GM18870 (cell line): ENCODE results near the gene ADSL.

ENCODE experiments used
- ATAC-seq: cut with Tn5 transposase; IDR thresholded peaks from one replicate; pipeline ENCODE4 v1.9.1; 2021; ENCODE audit warnings: moderate library complexity; ENCODE audit not compliant: unreplicated experiment

The ADSL gene

DNA sequence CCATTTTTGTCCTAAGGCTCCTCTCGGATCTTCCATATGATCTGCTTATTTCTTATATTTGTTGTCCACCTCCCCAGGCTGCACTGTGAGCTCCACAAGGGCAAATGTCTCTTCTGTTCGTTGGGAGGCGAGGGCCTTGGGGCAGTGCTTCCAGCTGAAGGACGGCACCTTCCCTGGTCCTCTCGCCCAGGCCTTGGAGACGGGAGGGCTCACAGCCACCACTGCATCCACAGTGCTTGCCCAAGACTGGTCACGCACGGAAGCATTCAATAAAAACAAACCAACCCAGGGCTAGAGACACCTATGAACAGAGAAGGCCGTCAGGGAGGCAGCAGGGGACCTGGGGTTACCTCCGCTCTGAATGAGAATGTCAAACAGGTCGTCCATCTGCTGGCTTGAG is 70.3 kb downstream of the ADSL start:
- ATAC-seq = no peak

DNA sequence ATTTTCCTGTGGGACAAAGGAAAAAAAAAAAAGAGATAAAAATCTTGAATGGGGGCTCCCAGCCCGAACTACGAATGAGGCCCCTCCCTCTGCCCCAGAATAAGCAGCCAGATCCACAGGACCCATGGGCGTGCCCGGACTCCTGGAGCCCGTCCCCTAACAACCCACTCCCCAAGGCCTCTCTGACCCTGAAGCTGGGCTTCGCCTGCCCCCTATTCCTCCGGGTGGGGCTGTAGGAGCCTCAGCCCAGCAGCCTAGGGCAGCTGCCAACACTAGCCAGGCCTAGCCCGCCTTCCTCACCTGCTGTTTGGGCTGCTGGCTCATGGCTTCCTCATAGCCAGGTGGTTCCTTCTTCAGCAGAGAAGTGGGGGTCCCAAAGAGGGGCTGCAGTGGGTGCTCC is 70.7 kb downstream of the ADSL start:
- no peak for ATAC-seq

GRCh38 chr22:40417881-40418280 is 71.6 kb downstream of the ADSL start:
- no peak for ATAC-seq

DNA sequence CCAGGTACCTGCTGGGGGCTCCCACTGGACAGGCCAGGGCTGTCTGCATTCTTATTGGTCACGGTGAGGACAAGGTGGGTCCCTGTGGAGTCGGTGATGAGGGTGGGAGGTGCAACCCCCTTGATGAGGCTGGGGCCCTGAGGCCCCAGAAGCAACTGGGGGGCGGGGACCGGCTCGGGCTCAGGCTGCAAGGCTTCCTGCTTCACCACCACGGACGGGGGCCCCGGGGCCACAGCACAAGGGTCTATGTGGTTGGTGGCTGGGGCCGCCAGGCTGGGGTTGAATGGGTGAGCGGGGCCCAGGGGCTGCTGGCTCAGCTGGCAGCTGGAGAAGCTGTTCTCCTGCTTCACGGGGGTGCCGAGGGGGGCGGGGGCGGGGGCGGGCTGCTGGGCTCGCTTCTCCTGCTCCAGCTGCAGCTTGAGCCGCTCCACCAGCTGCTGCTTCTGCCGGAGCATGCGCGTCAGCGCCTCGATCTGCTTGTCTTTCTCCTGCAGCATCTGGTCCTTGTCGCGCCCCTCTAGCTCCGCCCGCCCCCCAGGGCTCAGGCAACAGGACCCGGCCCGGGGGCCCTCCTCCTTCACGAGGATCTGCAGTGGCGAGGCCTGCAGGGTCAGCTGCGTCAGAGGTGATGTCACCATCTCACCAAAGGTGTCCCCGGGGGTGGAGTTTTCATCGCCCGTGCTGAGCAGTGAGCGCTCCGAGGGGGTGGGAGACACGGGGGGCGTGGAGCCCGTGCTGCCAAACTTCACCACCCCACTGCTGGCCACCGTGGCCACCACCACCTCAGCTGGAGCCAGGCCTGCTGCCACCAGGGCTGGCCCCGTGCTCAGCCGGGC is 72.3 kb downstream of the ADSL start:
- ATAC-seq = no peak

DNA sequence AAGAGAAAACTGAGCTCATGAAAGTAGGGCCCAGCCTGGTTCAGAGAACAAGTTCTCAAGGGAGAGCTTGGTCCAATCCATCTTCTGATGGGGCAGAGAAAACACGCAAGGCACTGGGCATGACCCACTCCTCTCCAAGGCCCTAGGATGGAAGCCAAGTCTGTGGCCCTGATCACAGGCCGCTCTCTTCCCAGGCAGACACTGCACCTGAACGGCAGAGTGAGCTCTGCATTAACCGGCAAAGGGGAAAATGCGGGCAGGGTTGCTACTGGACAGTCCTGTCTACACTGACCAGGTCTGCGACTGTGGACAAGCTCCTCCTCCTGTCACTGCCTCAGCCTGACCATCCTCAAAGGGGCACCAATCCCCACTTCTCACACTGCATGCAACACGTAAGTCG is 73.4 kb downstream of the ADSL start:
- ATAC-seq = no peak

DNA sequence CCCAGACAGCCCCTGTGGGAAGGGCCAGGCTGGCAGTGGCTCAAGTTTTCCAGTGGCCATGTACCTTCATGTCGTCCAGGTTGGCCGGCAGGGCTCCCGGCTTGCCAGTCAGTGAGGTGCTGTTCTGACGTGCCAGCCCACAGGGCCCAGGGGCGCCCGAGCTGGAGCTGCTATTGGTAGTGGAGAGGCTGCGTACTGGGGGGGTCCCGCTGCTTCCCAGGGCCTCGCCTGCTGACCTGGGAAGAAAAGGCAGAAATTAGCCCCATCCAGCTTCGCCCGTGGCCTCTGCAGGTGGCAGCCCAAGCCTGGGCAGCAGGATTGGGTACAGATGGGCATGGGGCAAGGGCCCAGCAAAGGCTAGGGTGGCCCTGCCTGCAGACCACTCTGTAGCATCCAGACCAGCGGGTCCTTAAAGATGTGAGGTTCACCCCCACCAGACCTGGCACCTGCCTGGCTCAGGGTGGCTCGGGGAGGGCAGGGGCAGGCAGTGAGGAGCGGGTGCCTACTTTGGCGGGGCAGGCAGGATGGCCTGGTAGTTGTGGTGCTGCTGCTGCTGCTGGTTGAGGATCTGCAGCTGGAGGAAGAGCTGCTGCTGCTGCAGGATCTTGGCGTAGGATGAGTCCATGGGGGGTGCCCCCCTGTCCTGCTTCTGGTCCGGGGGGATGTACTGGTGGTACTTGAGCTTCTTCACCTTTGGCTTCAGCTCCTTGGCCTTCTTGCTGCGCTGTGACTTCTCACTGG is 74.2 kb downstream of the ADSL start:
- ATAC-seq = no peak

- no peak for ATAC-seq
Observed at GRCh38 chr22:40421082-40421350, 74.7 kb downstream of the ADSL start.

GRCh38 chr22:40421941-40422340 is 75.6 kb downstream of the ADSL start:
- ATAC-seq = no peak

DNA sequence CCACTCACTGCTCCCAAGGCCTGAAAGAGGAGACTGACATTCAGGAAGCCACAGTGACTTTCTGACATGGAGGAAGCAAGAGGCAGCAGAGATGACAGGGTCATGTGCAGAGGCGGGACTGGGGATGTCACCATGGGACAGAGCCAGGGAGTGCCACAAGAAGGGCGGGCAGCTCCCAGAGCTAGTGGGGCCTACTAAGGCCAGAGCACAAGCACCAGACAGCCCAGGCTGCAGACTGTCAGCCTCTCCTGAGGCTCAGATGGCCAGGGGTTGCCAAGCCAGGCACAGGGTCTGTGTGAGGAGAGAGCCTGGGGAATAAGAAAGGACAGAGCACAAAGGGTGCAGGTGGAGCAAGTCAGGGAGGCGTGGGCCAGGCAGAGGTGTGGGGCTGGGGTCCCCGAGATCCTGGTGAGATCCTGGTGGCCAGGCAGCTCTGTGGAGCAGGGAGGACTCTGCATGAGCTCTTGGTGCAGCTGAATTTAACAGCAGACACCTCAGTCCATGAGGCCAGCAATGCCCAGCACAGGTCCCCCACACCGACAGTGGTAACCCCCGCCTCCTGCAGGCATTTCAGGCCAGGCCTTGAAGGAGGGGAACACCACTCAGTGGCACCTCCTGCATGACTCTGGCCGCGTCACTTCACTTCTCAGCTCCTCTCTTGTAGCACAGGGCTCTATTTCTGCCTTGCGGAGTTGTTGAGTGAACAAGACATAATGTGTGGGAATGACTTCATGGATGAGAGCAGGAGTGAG is 76.4 kb downstream of the ADSL start:
- no peak for ATAC-seq

- no peak for ATAC-seq
Observed at GRCh38 chr22:40423310-40423688, 77.0 kb downstream of the ADSL start.

DNA sequence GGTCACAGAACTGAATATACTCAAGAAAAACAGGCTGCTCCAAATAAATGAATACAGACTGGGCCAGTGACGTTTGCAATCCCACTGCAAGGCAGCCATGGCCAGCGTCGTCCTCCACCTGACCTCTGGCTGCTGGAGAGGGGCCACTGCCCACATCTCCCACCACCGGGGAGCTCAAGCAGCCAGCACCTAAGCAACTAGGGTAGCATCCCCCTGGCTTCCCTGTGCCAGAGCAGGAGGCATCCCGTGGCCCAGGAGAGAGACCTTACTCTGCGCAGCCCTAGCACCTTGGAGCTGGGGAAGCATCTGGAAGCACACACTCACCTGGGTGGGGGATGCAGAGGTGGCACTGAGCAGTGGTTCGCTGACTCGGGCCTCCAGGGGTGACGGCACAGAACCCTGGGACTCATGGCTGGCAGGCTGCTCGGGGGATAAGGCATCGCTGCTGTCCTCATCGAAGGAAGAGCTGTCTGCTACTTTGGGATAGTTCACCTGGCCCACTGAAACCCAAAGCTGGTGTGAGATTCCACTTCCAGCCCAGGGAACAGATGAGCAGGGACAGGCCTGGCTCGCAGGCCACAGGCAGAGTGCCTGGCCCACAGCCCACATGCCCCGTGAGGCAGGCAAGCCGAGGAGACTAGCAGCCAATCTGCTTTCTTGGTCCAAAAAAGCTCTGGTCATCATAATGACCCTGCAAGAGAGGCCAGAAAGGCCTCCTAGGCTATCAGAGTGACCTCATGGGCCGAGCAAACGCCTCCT is 77.8 kb downstream of the ADSL start:
- no peak for ATAC-seq

GRCh38 chr22:40425082-40425481 is 78.8 kb downstream of the ADSL start:
- ATAC-seq = no peak

DNA sequence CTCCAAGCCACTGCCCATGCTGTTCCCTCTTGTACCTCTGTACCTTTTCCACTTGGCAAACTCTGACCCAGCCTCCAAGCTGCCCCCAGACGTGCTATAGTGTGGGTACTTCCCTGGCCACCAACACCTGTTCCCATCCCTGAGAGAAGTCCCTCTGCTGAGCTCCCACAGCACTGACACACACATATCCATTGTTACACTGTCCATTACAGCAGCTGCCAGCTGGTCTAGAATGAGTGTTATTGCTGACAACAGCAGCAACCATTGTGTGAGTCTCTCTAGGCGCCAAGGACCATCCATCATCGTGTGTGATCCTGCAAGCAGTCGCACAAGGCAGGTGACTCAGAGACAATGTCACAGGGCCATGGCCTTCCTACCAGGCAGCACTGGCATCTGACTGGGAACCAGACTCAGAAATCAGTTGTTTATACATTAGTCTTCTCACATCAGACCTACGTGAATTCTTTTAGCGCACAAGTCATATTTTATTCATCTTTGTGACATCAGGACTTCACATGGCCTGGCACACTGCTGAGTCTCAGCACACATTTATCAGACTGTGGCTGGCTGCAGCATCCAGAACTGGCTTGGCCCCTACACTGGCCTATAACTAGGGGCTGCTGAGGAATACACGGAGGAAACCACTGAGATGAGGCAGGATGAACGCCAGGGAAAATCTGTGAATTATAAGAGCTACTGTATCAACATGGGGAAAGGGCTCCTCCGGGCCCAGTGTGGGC is 80.5 kb downstream of the ADSL start:
- ATAC-seq = no peak

DNA sequence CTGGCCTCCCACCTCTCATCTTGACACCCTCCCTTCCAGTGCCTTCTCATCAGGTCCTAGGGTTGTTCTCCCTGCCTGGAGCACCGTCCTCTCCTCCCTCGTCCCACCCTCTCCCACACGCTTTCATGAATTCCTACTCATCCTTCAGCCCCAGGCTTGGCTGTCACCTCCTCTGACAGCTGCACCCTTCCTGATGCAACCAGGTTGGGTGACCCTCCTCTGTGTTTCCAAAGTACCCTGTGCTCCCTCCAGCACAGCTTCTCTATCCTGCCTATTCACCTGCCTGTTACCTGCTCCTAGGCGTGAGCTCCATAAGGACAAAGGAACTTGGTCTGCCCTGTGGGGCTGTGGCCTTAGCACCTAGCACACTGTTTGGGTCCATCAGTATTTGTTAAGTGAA is 82.5 kb downstream of the ADSL start:
- no peak for ATAC-seq

- no peak for ATAC-seq
Observed at GRCh38 chr22:40429481-40429880, 83.2 kb downstream of the ADSL start.

GRCh38 chr22:40430991-40431390 is 84.7 kb downstream of the ADSL start:
- no peak for ATAC-seq

DNA sequence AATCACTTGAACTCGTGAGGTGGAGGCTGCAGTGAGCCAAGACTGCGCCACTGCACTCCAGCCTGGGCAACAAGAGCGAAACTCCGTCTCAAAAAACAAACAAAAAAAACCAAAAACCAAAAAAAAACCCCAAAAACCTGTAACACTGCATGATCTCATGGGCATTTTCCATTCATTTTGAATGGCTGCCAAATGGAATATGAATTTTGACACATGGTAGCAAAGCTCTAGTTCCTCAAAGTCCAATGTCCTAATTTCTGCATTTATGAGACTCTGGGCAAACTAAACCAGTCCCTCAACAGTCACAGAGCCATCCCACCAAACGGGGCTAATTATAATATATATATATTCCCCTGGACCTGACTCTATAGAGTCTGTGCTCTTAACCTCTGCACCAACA is 85.9 kb downstream of the ADSL start:
- ATAC-seq = no peak

DNA sequence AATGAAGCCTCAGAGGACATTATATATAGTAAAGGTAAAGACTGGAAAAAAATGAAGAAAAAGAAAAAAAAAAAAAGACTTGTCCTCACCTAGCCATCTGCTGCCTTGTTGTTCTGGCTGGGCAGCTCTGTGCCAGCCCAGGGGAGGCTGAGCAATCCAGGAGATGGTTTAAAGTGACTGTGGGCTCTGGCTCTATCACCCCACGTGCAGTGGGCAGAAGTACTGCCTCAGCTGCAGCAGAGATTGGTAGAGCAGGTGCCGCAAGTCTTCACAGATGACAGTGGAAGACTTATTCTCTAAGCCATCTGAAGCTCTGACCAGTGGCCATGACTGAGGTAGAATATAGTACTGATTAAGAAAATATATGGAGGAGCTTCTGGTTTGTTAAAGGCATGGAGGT is 86.3 kb downstream of the ADSL start:
- ATAC-seq = no peak

DNA sequence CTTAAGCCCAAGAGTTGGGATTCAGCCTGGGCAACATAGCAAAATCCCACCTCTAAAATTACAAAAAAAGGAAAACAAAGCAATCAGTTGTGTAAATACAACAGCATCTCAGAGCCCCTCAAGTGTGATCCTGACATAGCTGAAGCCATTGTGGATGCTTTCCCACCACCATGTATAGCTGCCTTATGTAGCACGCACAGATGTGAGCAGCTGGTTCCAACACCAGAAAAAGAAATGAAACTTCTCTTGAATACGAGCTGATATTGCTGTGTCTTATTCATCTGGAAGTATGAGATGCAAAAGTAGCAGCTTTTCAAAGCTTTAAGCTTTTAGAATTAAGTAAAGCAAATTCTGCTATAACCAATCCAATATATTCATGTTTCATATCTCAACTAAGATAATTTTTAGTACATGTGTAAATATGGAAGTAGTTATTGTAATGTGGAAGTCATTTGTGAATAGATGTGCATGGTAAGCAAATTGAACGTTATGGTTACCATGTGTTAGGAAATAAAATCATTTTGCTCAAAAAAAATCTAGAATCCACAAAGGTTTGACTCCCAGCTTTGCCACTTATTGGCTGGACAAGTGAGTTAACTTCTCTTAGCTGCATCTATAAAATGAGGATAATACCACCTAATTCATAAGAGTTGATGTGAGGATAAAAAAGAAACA is 87.3 kb downstream of the ADSL start:
- no peak for ATAC-seq

DNA sequence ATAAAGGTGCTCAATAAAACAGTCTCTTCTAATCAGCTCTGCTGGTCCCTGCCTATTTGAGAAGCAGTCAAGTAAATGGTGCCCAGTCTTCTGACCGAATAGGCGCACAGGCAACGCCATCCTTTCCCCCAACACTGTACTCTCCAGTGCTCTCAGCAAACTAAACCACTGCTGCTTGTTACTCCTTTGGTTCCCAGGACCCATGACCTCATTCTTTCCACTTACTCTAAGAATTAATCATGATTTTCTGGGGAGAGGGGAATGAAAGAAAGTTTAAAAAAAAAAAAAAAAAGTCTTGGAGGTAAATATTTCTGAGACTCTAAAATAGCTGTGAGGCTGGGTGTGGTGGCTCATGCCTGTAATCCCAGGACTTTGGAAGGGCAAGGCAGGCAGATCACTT is 87.8 kb downstream of the ADSL start:
- ATAC-seq = no peak
